AG10803 (cell line): ENCODE data around the gene TAF1.
"Not testable (repeated sequence)": the region's sequence is repeated elsewhere in the genome, so short reads cannot be mapped to it uniquely, and the experiment has no call there.

Experiments
- DNase-seq: peaks from one replicate; pipeline ENCODE4 v3.0.0; 2010; ENCODE audit warnings: low read depth
- H3K4me3 ChIP-seq: 2 replicates; pipeline ENCODE4 v1.5.1; 2011; ENCODE audit warnings: mild to moderate bottlenecking, low read length, control low read depth
- TF ChIP-seq, protein P1 (sequence below): conservative IDR thresholded peaks from 2 replicates; pipeline ENCODE4 v1.5.1; 2011; ENCODE audit warnings: mild to moderate bottlenecking, low read length, control low read depth, inconsistent platforms

Gene TAF1

GRCh38 chrX:71440401-71440800, 74.2 kb downstream of the TAF1 start:
- TF ChIP-seq, protein P1, sequence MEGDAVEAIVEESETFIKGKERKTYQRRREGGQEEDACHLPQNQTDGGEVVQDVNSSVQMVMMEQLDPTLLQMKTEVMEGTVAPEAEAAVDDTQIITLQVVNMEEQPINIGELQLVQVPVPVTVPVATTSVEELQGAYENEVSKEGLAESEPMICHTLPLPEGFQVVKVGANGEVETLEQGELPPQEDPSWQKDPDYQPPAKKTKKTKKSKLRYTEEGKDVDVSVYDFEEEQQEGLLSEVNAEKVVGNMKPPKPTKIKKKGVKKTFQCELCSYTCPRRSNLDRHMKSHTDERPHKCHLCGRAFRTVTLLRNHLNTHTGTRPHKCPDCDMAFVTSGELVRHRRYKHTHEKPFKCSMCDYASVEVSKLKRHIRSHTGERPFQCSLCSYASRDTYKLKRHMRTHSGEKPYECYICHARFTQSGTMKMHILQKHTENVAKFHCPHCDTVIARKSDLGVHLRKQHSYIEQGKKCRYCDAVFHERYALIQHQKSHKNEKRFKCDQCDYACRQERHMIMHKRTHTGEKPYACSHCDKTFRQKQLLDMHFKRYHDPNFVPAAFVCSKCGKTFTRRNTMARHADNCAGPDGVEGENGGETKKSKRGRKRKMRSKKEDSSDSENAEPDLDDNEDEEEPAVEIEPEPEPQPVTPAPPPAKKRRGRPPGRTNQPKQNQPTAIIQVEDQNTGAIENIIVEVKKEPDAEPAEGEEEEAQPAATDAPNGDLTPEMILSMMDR = no peak
- no peak for DNase-seq
- H3K4me3 ChIP-seq = no peak overlapping the region

DNA sequence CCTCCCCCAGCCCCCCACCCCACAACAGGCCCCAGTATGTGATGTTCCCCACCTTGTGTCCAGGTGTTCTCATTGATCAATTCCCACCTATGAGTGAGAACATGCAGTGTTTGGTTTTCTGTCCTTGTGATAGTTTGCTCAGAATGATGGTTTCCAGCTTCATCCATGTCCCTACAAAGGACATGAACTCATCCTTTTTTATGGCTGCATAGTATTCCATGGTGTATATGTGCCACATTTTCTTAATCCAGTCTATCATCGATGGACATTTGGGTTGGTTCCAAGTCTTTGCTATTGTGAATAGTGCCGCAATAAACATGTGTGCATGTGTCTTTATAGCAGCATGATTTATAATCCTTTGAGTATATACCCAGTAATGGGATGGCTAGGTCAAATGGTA, 75.7 kb downstream of the TAF1 start:
- H3K4me3 ChIP-seq, DNase-seq: not testable (repeated sequence)

GRCh38 chrX:71450433-71451106, 84.4 kb downstream of the TAF1 start:
- TF ChIP-seq, protein P1 = no peak
- H3K4me3 ChIP-seq = no peak overlapping the region
- DNase-seq = no peak

DNA sequence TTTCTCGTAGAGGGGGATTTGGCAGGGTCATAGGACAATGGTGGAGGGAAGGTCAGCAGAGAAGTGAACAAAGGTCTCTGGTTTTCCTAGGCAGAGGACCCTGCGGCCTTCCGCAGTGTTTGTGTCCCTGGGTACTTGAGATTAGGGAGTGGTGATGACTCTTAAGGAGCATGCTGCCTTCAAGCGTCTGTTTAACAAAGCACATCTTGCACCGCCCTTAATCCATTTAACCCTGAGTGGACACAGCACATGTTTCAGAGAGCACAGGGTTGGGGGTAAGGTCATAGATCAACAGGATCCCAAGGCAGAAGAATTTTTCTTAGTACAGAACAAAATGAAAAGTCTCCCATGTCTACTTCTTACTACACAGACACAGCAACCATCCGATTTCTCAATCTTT, 85.4 kb downstream of the TAF1 start:
- not testable (repeated sequence) for H3K4me3 ChIP-seq, DNase-seq

DNA sequence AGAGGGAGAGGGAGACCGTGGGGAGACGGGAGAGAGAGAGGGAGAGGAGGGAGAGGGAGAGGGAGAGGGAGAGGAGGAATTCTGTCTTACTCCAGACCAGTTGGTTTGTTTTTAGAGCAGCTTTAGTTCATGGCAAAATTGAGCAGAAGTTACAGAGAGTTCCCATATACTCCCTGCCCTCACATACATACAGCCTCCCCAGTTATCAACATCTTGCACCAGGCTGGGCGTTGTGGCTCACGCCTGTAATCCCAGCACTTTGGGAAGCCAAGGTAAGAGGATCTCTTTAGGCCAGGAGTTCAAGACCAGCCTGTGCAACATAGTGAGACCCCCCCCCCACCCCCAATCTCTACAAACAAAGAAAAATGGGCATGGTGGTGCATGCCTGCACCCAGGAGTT, 86.9 kb downstream of the TAF1 start:
- TF ChIP-seq, protein P1 = no peak
- no peak for DNase-seq
- H3K4me3 ChIP-seq = no peak overlapping the region

- no peak overlapping the region for H3K4me3 ChIP-seq
- TF ChIP-seq, protein P1 = no peak
- no peak for DNase-seq
Measured at GRCh38 chrX:71454222-71454621, 88.1 kb downstream of the TAF1 start.

GRCh38 chrX:71458866-71459265, 92.7 kb downstream of the TAF1 start:
- no peak for DNase-seq
- TF ChIP-seq, protein P1 = no peak
- no peak overlapping the region for H3K4me3 ChIP-seq

DNA sequence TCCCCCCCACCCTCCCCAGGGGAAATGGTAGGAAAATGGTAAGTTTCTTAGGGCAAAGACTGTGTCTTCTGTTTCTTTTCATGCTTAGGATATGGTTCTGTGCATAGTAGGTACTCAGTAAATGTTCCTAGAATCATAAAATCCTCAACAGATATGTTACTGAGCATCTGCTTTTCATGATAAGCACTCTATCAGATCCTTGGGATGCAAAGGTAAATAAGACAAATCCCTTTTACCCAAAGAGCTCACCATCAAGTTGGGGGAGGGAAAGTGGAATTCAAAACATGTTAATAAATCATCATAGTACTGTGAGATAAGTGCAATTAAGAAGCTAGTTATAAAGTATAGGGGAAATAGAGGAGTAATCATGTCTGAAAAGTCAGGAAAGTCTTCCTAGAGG, 98.8 kb downstream of the TAF1 start:
- TF ChIP-seq, protein P1 = no peak
- no peak for DNase-seq
- H3K4me3 ChIP-seq = no peak overlapping the region
